ENCODE measurements around the gene PAFAH2. TPM values are rescaled to one million over a fixed set of nuclear protein-coding genes. Genes with fewer than 3 reads are reported as not detected.

Gene PAFAH2
- total and polyA plus RNA-seq, 2 of the 8 experiments (the other 6 are each of a cell fraction or from before 2014, with no cell fraction given) = 7.7 to 9.3 TPM

GRCh38 chr1:26029864-26030481 lies 32.1 kb upstream of the PAFAH2 start (continued):
- TF ChIP-seq RBBP5 (IDR thresholded peaks at IDR 0.05; ENCODE audit: borderline replicate concordance, low read depth, low read length) = no peak
- TF ChIP-seq ZNF274 (IDR thresholded peaks at IDR 0.05; ENCODE audit: borderline replicate concordance, extremely low read depth, low read length) = no peak
- no peak for TF ChIP-seq ATF2 (IDR thresholded peaks at IDR 0.05; ENCODE audit: low read length)

All from H1 (cell line).